Measurements from ENCODE around the gene RHEBL1. TPM values are rescaled to one million over a fixed set of nuclear protein-coding genes. Genes with fewer than 3 reads are reported as not detected.

RHEBL1 gene
- total RNA-seq, 2 donors from 2014 or later: 20.6 to 28.3 TPM

Other genes starting within 250 kb of the RHEBL1 start
- 100 to 1,000 TPM in 1 of 2 donors, 10 to 100 TPM in 1; 100.0 to 115 TPM for gene DDX23, start 217.8 kb downstream of the RHEBL1 start, total RNA-seq
- gene RND1, start 204.1 kb downstream of the RHEBL1 start, total RNA-seq: 1 to 10 TPM; 4.5 to 5.5 TPM
- 100 to 1,000 TPM in 1 of 2 donors, 10 to 100 TPM in 1; 67.9 to 107 TPM for gene FKBP11, start 144.5 kb downstream of the RHEBL1 start, total RNA-seq
- gene ARF3, start 112.5 kb downstream of the RHEBL1 start, total RNA-seq: 10 to 100 TPM; 73.5 to 96.5 TPM
- gene WNT10B, start 98.2 kb downstream of the RHEBL1 start, total RNA-seq: 1 to 10 TPM in 1 of 2 donors, under 1 TPM in 1; 0.31 to 1.7 TPM
- under 1 TPM in 1 of 2 donors, not detected in 1; 0.42 TPM for gene WNT1, start 91.7 kb downstream of the RHEBL1 start, total RNA-seq
- gene DDN, start 70.6 kb downstream of the RHEBL1 start, total RNA-seq: under 1 TPM; 0.25 to 0.38 TPM
- gene PRKAG1, start 51.2 kb downstream of the RHEBL1 start, total RNA-seq: 10 to 100 TPM; 66.1 to 79.3 TPM
- gene KMT2D, start 9.2 kb downstream of the RHEBL1 start, total RNA-seq: 10 to 100 TPM; 68.6 to 84.2 TPM
- under 1 TPM; 0.12 to 0.41 TPM for gene DHH, start 24.8 kb upstream of the RHEBL1 start, total RNA-seq
- gene LMBR1L, start 40.9 kb upstream of the RHEBL1 start, total RNA-seq: 100 to 1,000 TPM in 1 of 2 donors, 10 to 100 TPM in 1; 80.0 to 108 TPM
- gene TUBA1B, start 61.4 kb upstream of the RHEBL1 start, total RNA-seq: 100 to 1,000 TPM; 851 to 922 TPM
- 10 to 100 TPM; 77.6 to 82.6 TPM for gene TUBA1A, start 119.1 kb upstream of the RHEBL1 start, total RNA-seq
- 100 to 1,000 TPM; 124 to 151 TPM for gene TUBA1C, start 195.1 kb upstream of the RHEBL1 start, total RNA-seq
- gene PRPH, start 225.2 kb upstream of the RHEBL1 start, total RNA-seq: 1 to 10 TPM in 1 of 2 donors, not detected in 1; 1.7 TPM